GM12878 (cell line): ENCODE measurements around the gene ACE. TPM values are rescaled to one million over a fixed set of nuclear protein-coding genes. Genes with fewer than 3 reads are reported as not detected.

ENCODE experiments used
- ATAC-seq: fragments of 200-7000 bp; cut with Tn5 transposase; 3 replicates; pipeline ENCODE4 v1.9.1; 2020; ENCODE audit warnings: mild to moderate bottlenecking, moderate library complexity
- BruUV-seq: library from RNA; stranded (reverse); fragments of 400-500 nt; replicated peaks from 2 replicates; lab custom pipeline; 2021; lab: Mats Ljungman, UMichigan
- CTCF ChIA-PET: fragments of 300-600 bp; sonication (Branson Sonifier 250); formaldehyde crosslinking; extraction: SDS; loops from one replicate; lab custom pipeline; 2021; ENCODE audit warnings: inconsistent platforms; lab: Yijun Ruan, JAX
- POLR2A ChIA-PET: fragments of 350-600 bp; formaldehyde crosslinking; extraction: SDS; loops from one replicate; lab custom pipeline; 2021; ENCODE audit warnings: inconsistent platforms; lab: Charles Lee
- RAD21 ChIA-PET: fragments of 300-600 bp; sonication (Branson Sonifier 250); formaldehyde crosslinking; loops from one replicate; lab custom pipeline; 2023; ENCODE audit warnings: antibody characterized with exemption; ENCODE audit not compliant: unreplicated experiment; lab: Charles Lee
- SMC1A ChIA-PET: fragments of 300-600 bp; sonication (Branson Sonifier 250); formaldehyde crosslinking; loops from one replicate; lab custom pipeline; 2023; ENCODE audit not compliant: unreplicated experiment, uncharacterized antibody; lab: Charles Lee
- DNase-seq: peaks from one replicate; pipeline ENCODE4 v3.0.0-alpha.2; 2011; ENCODE audit warnings: low read depth, low spot score
- FAIRE-seq: peaks from 3 replicates; lab custom pipeline; 2011; peaks lifted over from hg19 to GRCh38; lab: Jason Lieb, UNC
- H2AFZ ChIP-seq: 2 replicates; pipeline ENCODE4 v1.6.0; 2011; ENCODE audit warnings: low read depth, low read length, control low read depth; ENCODE audit not compliant: control insufficient read depth
- H3K27ac ChIP-seq: 2 replicates; pipeline ENCODE4 v1.5.1; 2011; ENCODE audit warnings: control low read depth; ENCODE audit not compliant: control insufficient read depth, insufficient read depth
- H3K27me3 ChIP-seq, 2 experiments: replicated peaks in 1 of 2; 2 replicates each; pipeline versions ENCODE4 v1.6.0 to v1.6.1; 2011; ENCODE audit warnings: low read length in 1 of 2; ENCODE audit not compliant: control insufficient read depth in 2 of 2, insufficient read depth in 2 of 2
- H3K36me3 ChIP-seq, 2 experiments: 2 replicates each; pipeline ENCODE4 v1.5.1; 2011; ENCODE audit warnings: low read length in 1 of 2; ENCODE audit not compliant: control insufficient read depth in 2 of 2, insufficient read depth in 2 of 2
- H3K4me1 ChIP-seq: 2 replicates; pipeline ENCODE4 v1.6.1; 2011; ENCODE audit warnings: mild to moderate bottlenecking, low read length, moderate library complexity, mixed read lengths; ENCODE audit not compliant: control insufficient read depth, insufficient read depth
- H3K4me2 ChIP-seq: 2 replicates; pipeline ENCODE4 v1.6.0; 2011; ENCODE audit warnings: control low read depth; ENCODE audit not compliant: control insufficient read depth, insufficient read depth
- H3K4me3 ChIP-seq: fragments of 200-600 bp; sonication (generic); 2 replicates; pipeline ENCODE4 v1.5.1; 2016
- H3K79me2 ChIP-seq: 2 replicates; pipeline ENCODE4 v1.6.0; 2011; ENCODE audit warnings: low read length; ENCODE audit not compliant: control insufficient read depth, insufficient read depth
- H3K9ac ChIP-seq: 2 replicates; pipeline ENCODE4 v1.8.0; 2011; ENCODE audit warnings: low read length, control low read depth, mixed read lengths; ENCODE audit not compliant: control insufficient read depth, insufficient read depth
- H3K9me3 ChIP-seq: replicated peaks from 3 replicates; pipeline ENCODE4 v1.5.1; 2011; ENCODE audit warnings: mild to moderate bottlenecking, low read length; ENCODE audit not compliant: control insufficient read depth, insufficient read depth
- H4K20me1 ChIP-seq: 2 replicates; pipeline ENCODE4 v1.6.0; 2011; ENCODE audit not compliant: control insufficient read depth, insufficient read depth
- ASH2L ChIP-seq: fragments of 300-600, 200-600 bp; sonication (generic); IDR thresholded peaks from 2 replicates; pipeline ENCODE4 v1.6.1; 2017; ENCODE audit warnings: low read depth, mild to moderate bottlenecking, borderline replicate concordance
- CREM ChIP-seq: IDR thresholded peaks from 2 replicates; pipeline ENCODE4 v1.6.1; 2014; ENCODE audit warnings: antibody characterized with exemption, low read depth
- GATAD2B ChIP-seq: fragments of 450-650 bp; conservative IDR thresholded peaks from 2 replicates; pipeline ENCODE4 v1.6.1; 2017; ENCODE audit warnings: low read depth, mild to moderate bottlenecking, moderate library complexity
- HDAC2 ChIP-seq: fragments of 200-600 bp; sonication (generic); IDR thresholded peaks from 2 replicates; pipeline ENCODE4 v1.6.1; 2017
- IKZF1 ChIP-seq: fragments of 450-650 bp; conservative IDR thresholded peaks from 2 replicates; pipeline ENCODE4 v1.6.1; 2017; ENCODE audit warnings: antibody characterized with exemption, mild to moderate bottlenecking
- IRF5 ChIP-seq: fragments of 450-650 bp; IDR thresholded peaks from 2 replicates; pipeline ENCODE4 v1.6.1; 2017; ENCODE audit warnings: borderline replicate concordance
- JUNB ChIP-seq: IDR thresholded peaks from 2 replicates; pipeline ENCODE4 v1.6.1; 2016; ENCODE audit warnings: antibody characterized with exemption, mild to moderate bottlenecking
- NR2C2 ChIP-seq: IDR thresholded peaks from 2 replicates; pipeline ENCODE4 v1.6.1; 2011; ENCODE audit warnings: borderline replicate concordance, low read depth; ENCODE audit not compliant: control insufficient read depth, insufficient read length
- SMAD5 ChIP-seq: IDR thresholded peaks from 2 replicates; pipeline ENCODE4 v1.6.1; 2016; ENCODE audit warnings: antibody characterized with exemption, low read depth
- STAT3 ChIP-seq: IDR thresholded peaks from 2 replicates; pipeline ENCODE4 v1.6.1; 2011; ENCODE audit warnings: low read depth, low read length, improper control_type of control experiment
- ZNF207 ChIP-seq: fragments of 450-650 bp; IDR thresholded peaks from 2 replicates; pipeline ENCODE4 v1.6.1; 2014; ENCODE audit warnings: antibody characterized with exemption, mild to moderate bottlenecking, borderline replicate concordance
- ZNF274 ChIP-seq: IDR thresholded peaks from one replicate; pipeline ENCODE4 v1.8.0; 2011; ENCODE audit not compliant: insufficient read length, insufficient read depth
- ZNF622 ChIP-seq: fragments of 450-650 bp; IDR thresholded peaks from 2 replicates; pipeline ENCODE4 v1.6.1; 2017; ENCODE audit warnings: mild to moderate bottlenecking, inconsistent platforms
- ZSCAN29 ChIP-seq: fragments of 450-650 bp; IDR thresholded peaks from 2 replicates; pipeline ENCODE4 v1.6.1; 2017; ENCODE audit warnings: mild to moderate bottlenecking, moderate library complexity
- WGBS: methylation state at CpG from one replicate; pipeline ENCODE4 v1.1.6; 2016; ENCODE audit warnings: low lambda C conversion rate; ENCODE audit not compliant: insufficient replicate concordance, insufficient coverage; ENCODE audit errors: missing lambda C conversion rate; 5-methylcytosine and 5-hydroxymethylcytosine counted together
- in situ Hi-C: fragments of 300-500 bp; cut with MboI; formaldehyde crosslinking; loops from 9 replicates; pipeline ENCODE4 v1.14.3; 2018; ENCODE audit warnings: mixed read lengths
- intact Hi-C: fragments of 100-400 bp; cut with micrococcal nuclease; formaldehyde crosslinking; loops from one replicate; pipeline ENCODE4 v1.14.2; 2022; ENCODE audit not compliant: unreplicated experiment
- polyA plus RNA-seq, 11 experiments: library from polyadenylated mRNA; depleted of rRNA in 4 of 11; unstranded in 6 of 11; stranded (reverse) in 5 of 11; fragments of >200 nt; fragmentation: Nextera tagmentation in 4 of 11; fragmentation: Illumina TruSeq in 1 of 11; extraction: Ambion mirVana in 4 of 11; extraction: Trizol in 1 of 11; gene quantifications; 1 replicate in 1 of 11; 2 replicates in 10 of 11; pipeline versions ENCODE4 v1.2.1 to v1.2.3, GENCODE V29; 2011 to 2016; ENCODE audit warnings: inconsistent platforms in 2 of 11, missing spikeins in 2 of 11, low read depth in 1 of 11
- total RNA-seq, 4 experiments: library from RNA; depleted of rRNA in 3 of 4; stranded (reverse); fragments of >200 nt in 3 of 4; fragmentation: Illumina TruSeq in 1 of 4; extraction: Trizol in 1 of 4; gene quantifications; 2 replicates each; pipeline versions ENCODE4 v1.2.1 to v1.2.3, GENCODE V29; 2013 to 2021
- TF ChIP-seq, protein P1 (sequence below): fragments of 450-650 bp; IDR thresholded peaks from 2 replicates; pipeline ENCODE4 v1.6.1; 2018; ENCODE audit warnings: borderline replicate concordance, mild to moderate bottlenecking; ENCODE audit not compliant: partially characterized antibody

The ACE gene
- total and polyA plus RNA-seq, 10 of the 15 experiments (the other 5 are each of a cell fraction or from before 2014, with no cell fraction given): 0.46 TPM; not detected in 9

DNA sequence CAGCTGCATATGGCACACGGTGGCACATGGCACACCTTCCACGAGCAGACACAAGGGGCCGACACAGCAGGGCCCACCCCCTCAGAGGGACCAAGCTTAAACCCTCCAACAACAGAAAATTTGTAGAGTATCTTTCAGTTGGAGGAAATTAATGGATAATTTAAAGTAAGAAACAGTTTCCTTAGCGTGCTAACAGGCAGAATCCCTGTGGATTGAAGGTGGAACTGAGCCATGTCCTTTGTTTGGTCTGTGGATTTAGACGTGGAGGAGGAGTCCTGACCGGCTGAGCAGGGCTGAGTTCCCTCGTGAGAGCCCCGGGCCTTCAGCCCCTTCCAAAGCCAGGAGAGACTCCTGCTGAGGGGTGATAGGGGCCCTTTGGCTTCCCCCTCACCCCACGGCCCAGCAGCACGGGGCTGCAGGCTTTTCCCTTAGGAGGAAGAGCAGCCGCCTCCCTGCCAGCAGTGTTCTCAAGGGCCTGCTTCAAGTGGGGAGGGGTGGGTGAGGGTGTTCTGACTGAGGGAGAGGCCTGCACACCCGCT, 29.3 kb upstream of the ACE start:
- Histone ChIP-seq H2AFZ (peak overlapping the region; percentile 81), H3K9me3 (no peaks in the 10 kb centered on the region), H3K4me2 (peak overlapping the region; percentile 73), H4K20me1 (no peaks in the 10 kb centered on the region), H3K4me1 (peaks cover 14% of the 10 kb centered on the region), H3K27me3 (no peaks in the 10 kb centered on the region), H3K4me3 (peak overlapping the region; percentile 80; the same call in 1 of the 2 replicates), H3K9ac (peak overlapping the region; percentile 76), H3K79me2 (no peaks in the 10 kb centered on the region), H3K36me3 (no peaks in the 10 kb centered on the region), H3K27ac (peak overlapping the region; percentile 64; the same call in 1 of the 2 replicates)
- ATAC-seq (no peak), FAIRE-seq (no peak), DNase-seq (no peak)
- intact Hi-C loops (no loop called here), in situ Hi-C loops (loop anchor here (25.0 kb wide), 1 partner anchor 390 kb away; the partner anchor contains the start of genes FTSJ3, PSMC5 and SMARCD2)
- BruUV-seq: no TSS peak
- ChIA-PET RAD21 (interaction anchor here (2.2 kb wide), 1 partner anchor 164 kb away, joined by 6 read pairs; no protein-coding TSS in a partner anchor), POLR2A (interaction anchor here (0.7 to 1.3 kb wide), 2 partner anchors 172 to 308 kb away, joined by 4 to 5 read pairs; no protein-coding TSS in a partner anchor), CTCF (interaction anchor here (0.6 to 7.7 kb wide), 5 partner anchors 22 to 165 kb away, joined by 3 to 43 read pairs (median 6); no protein-coding TSS in a partner anchor), SMC1A (interaction anchor here (1.0 to 1.7 kb wide), 4 partner anchors 14 to 164 kb away, joined by 3 to 7 read pairs (median 4); no protein-coding TSS in a partner anchor)
- TF ChIP-seq SMAD5: no peak
- no peak for TF ChIP-seq ASH2L
- TF ChIP-seq ZNF622: no peak
- no peak for TF ChIP-seq IKZF1
- no peak for TF ChIP-seq JUNB
- WGBS: 77% methylated on average over 11 of the region's 12 CpGs

DNA sequence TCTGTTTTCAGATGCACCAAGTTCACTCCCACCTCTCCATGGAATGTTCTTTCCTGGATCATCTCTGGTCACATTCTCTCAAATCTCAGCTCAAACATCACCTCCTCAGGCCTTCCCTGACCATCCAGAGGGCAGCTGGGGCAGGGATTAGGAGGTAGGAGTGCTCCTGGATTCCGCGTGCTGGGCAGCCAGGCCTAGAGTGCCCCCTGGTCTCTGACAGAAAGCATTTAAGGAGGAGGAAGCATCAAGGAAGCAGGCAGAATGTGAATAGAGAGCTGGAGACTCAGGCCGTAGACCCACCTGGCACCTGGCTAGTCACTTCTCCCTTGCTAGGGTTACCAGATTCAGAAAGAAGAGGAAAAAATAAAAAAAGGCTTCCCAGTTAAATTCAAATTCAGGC, 28.2 kb upstream of the ACE start:
- in situ Hi-C loops (loop anchor here (25.0 kb wide), 1 partner anchor 389 kb away; the partner anchor contains the start of genes FTSJ3, PSMC5 and SMARCD2), intact Hi-C loops (no loop called here)
- CTCF ChIA-PET: interaction anchor here (1.7 kb wide), 1 partner anchor 23 kb away, joined by 3 read pairs; no protein-coding TSS in a partner anchor
- no peak for FAIRE-seq
- DNase-seq: no peak
- Histone ChIP-seq H3K27ac (no peak overlapping the region), H3K9ac (no peak overlapping the region), H3K36me3 (no peaks in the 10 kb centered on the region), H3K4me1 (peaks cover 14% of the 10 kb centered on the region), H3K79me2 (no peaks in the 10 kb centered on the region), H4K20me1 (no peaks in the 10 kb centered on the region), H3K4me3 (no peak overlapping the region), H2AFZ (no peak overlapping the region), H3K9me3 (no peaks in the 10 kb centered on the region), H3K4me2 (no peak overlapping the region), H3K27me3 (no peaks in the 10 kb centered on the region)
- POLR2A ChIA-PET: no interaction called here
- WGBS: 100% methylated on average over 3 of the region's 3 CpGs
- RAD21 ChIA-PET: no interaction called here
- SMC1A ChIA-PET: no interaction called here
- no peak for ATAC-seq
- BruUV-seq: no TSS peak
- TF ChIP-seq STAT3 (no peak), ZNF274 (no peak), CREM (no peak), ZSCAN29 (no peak), IRF5 (no peak), GATAD2B (no peak), ZNF207 (no peak), NR2C2 (no peak), HDAC2 (no peak)
- TF ChIP-seq, protein P1, sequence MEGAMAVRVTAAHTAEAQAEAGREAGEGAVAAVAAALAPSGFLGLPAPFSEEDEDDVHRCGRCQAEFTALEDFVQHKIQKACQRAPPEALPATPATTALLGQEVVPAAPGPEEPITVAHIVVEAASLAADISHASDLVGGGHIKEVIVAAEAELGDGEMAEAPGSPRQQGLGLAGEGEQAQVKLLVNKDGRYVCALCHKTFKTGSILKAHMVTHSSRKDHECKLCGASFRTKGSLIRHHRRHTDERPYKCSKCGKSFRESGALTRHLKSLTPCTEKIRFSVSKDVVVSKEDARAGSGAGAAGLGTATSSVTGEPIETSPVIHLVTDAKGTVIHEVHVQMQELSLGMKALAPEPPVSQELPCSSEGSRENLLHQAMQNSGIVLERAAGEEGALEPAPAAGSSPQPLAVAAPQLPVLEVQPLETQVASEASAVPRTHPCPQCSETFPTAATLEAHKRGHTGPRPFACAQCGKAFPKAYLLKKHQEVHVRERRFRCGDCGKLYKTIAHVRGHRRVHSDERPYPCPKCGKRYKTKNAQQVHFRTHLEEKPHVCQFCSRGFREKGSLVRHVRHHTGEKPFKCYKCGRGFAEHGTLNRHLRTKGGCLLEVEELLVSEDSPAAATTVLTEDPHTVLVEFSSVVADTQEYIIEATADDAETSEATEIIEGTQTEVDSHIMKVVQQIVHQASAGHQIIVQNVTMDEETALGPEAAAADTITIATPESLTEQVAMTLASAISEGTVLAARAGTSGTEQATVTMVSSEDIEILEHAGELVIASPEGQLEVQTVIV: no peak
